ES-I3 (cell line): ENCODE measurements around the gene IVD.

Experiments used
- H3K36me3 ChIP-seq: 2 replicates; pipeline ENCODE4 v1.6.1; 2013; ENCODE audit warnings: mild to moderate bottlenecking, low read length, control low read depth, moderate library complexity; ENCODE audit not compliant: insufficient read depth
- H3K4me1 ChIP-seq: 2 replicates; pipeline ENCODE4 v1.6.1; 2013; ENCODE audit warnings: mild to moderate bottlenecking, control low read depth, low read length; ENCODE audit not compliant: insufficient read depth
- H3K9ac ChIP-seq: 2 replicates; pipeline ENCODE4 v1.6.1; 2013; ENCODE audit warnings: low read depth, mild to moderate bottlenecking, low read length, moderate library complexity
- H3K9me3 ChIP-seq: 2 replicates; pipeline ENCODE4 v1.6.1; 2013; ENCODE audit warnings: mild to moderate bottlenecking, low read length, moderate library complexity; ENCODE audit not compliant: control insufficient read depth, insufficient read depth

The IVD gene

GRCh38 chr15:40436116-40436891 lies 30.7 kb downstream of the IVD start:
- Histone ChIP-seq H3K9me3 (no peaks in the 10 kb centered on the region), H3K36me3 (no peaks in the 10 kb centered on the region), H3K4me1 (peaks cover 8% of the 10 kb centered on the region), H3K9ac (peak overlapping the region; percentile 64)

GRCh38 chr15:40436892-40437751 lies 31.5 kb downstream of the IVD start:
- no peaks in the 10 kb centered on the region for H3K36me3 ChIP-seq
- peak overlapping the region; percentile 64 for H3K9ac ChIP-seq
- H3K4me1 ChIP-seq: peaks cover 8% of the 10 kb centered on the region
- H3K9me3 ChIP-seq: no peaks in the 10 kb centered on the region

- H3K9me3 ChIP-seq: no peaks in the 10 kb centered on the region
- peaks cover 12% of the 10 kb centered on the region for H3K4me1 ChIP-seq
- H3K36me3 ChIP-seq: no peaks in the 10 kb centered on the region
- H3K9ac ChIP-seq: peak overlapping the region; percentile 64
These were observed 32.4 kb downstream of the IVD start for GRCh38 chr15:40437752-40438687.

GRCh38 chr15:40438712-40439111 lies 33.1 kb downstream of the IVD start:
- Histone ChIP-seq H3K9ac (peak overlapping the region; percentile 79; the same call in 1 of the 2 replicates), H3K36me3 (no peaks in the 10 kb centered on the region), H3K9me3 (no peaks in the 10 kb centered on the region), H3K4me1 (peaks cover 18% of the 10 kb centered on the region)

GRCh38 chr15:40439461-40439959 lies 33.9 kb downstream of the IVD start:
- H3K9ac ChIP-seq: peak overlapping the region; percentile 79
- peaks cover 26% of the 10 kb centered on the region for H3K4me1 ChIP-seq
- H3K36me3 ChIP-seq: no peaks in the 10 kb centered on the region
- no peaks in the 10 kb centered on the region for H3K9me3 ChIP-seq

GRCh38 chr15:40439960-40440742 lies 34.6 kb downstream of the IVD start:
- peaks cover 33% of the 10 kb centered on the region for H3K4me1 ChIP-seq
- H3K9me3 ChIP-seq: no peaks in the 10 kb centered on the region
- H3K36me3 ChIP-seq: no peaks in the 10 kb centered on the region
- peak overlapping the region; percentile 79 for H3K9ac ChIP-seq

GRCh38 chr15:40440743-40441564 lies 35.4 kb downstream of the IVD start, which contains the start of gene BAHD1:
TSS of gene BAHD1 (plus strand) at chr15:40440953. CDS start at chr15:40458465, 17,512 bp downstream.
- no peaks in the 10 kb centered on the region for H3K9me3 ChIP-seq
- no peaks in the 10 kb centered on the region for H3K36me3 ChIP-seq
- H3K4me1 ChIP-seq: peaks cover 41% of the 10 kb centered on the region
- peak within 1 kb of the TSS; percentile 79 for H3K9ac ChIP-seq

- no peaks in the 10 kb centered on the region for H3K36me3 ChIP-seq
- peaks cover 49% of the 10 kb centered on the region for H3K4me1 ChIP-seq
- H3K9ac ChIP-seq: peak overlapping the region; percentile 62
- H3K9me3 ChIP-seq: no peaks in the 10 kb centered on the region
These were observed 36.3 kb downstream of the IVD start for GRCh38 chr15:40441565-40442531.

GRCh38 chr15:40443255-40443654 lies 37.7 kb downstream of the IVD start:
- H3K36me3 ChIP-seq: no peaks in the 10 kb centered on the region
- no peak overlapping the region for H3K9ac ChIP-seq
- no peaks in the 10 kb centered on the region for H3K9me3 ChIP-seq
- peaks cover 45% of the 10 kb centered on the region for H3K4me1 ChIP-seq

- Histone ChIP-seq H3K36me3 (no peaks in the 10 kb centered on the region), H3K4me1 (peaks cover 42% of the 10 kb centered on the region), H3K9ac (no peak overlapping the region), H3K9me3 (no peaks in the 10 kb centered on the region)
These were observed 38.3 kb downstream of the IVD start for GRCh38 chr15:40443846-40444245.

- Histone ChIP-seq H3K4me1 (peaks cover 42% of the 10 kb centered on the region), H3K9ac (0 out of 2 replicates have a peak overlapping the region, but pooled peaks have one; percentile 7), H3K9me3 (no peaks in the 10 kb centered on the region), H3K36me3 (no peaks in the 10 kb centered on the region)
These were observed 39.1 kb downstream of the IVD start for GRCh38 chr15:40444736-40445135.
